HG02759 (cell line): ENCODE measurements around the gene ANAPC16.
"Not testable (repeated sequence)": the region's sequence is repeated elsewhere in the genome, so short reads cannot be mapped to it uniquely, and the experiment has no call there.

Experiments used
- ATAC-seq: cut with Tn5 transposase; IDR thresholded peaks from one replicate; pipeline ENCODE4 v1.9.1; 2021; ENCODE audit warnings: mild to moderate bottlenecking, moderate library complexity; ENCODE audit not compliant: unreplicated experiment

Gene ANAPC16

GRCh38 chr10:72211381-72211780, 4.4 kb upstream of the ANAPC16 start:
- not testable (repeated sequence) for ATAC-seq

- not testable (repeated sequence) for ATAC-seq
Observed at GRCh38 chr10:72211832-72212231, 4.0 kb upstream of the ANAPC16 start.

GRCh38 chr10:72218325-72218724, 2.5 kb downstream of the ANAPC16 start:
- no peak for ATAC-seq

GRCh38 chr10:72218726-72219125, 2.9 kb downstream of the ANAPC16 start:
- no peak for ATAC-seq

GRCh38 chr10:72219235-72219814, 3.5 kb downstream of the ANAPC16 start:
- ATAC-seq, result no peak

GRCh38 chr10:72220637-72221036, 4.8 kb downstream of the ANAPC16 start:
- no peak for ATAC-seq

- no peak for ATAC-seq
Observed at GRCh38 chr10:72221278-72221677, 5.5 kb downstream of the ANAPC16 start.

GRCh38 chr10:72223743-72224101, 7.9 kb downstream of the ANAPC16 start:
- ATAC-seq, result no peak

- not testable (repeated sequence) for ATAC-seq
Observed at GRCh38 chr10:72224191-72224590, 8.4 kb downstream of the ANAPC16 start.

GRCh38 chr10:72226418-72227027, 10.7 kb downstream of the ANAPC16 start:
- ATAC-seq, result no peak

- no peak for ATAC-seq
Observed at GRCh38 chr10:72227826-72228225, 12.0 kb downstream of the ANAPC16 start.

- no peak for ATAC-seq
Observed at GRCh38 chr10:72228318-72228751, 12.5 kb downstream of the ANAPC16 start.

GRCh38 chr10:72229261-72230251, 13.7 kb downstream of the ANAPC16 start:
- no peak for ATAC-seq

GRCh38 chr10:72233621-72234020, 17.8 kb downstream of the ANAPC16 start:
- no peak for ATAC-seq

- no peak for ATAC-seq
Observed at GRCh38 chr10:72234560-72235095, 18.8 kb downstream of the ANAPC16 start.

GRCh38 chr10:72235544-72236279, 19.9 kb downstream of the ANAPC16 start:
- no peak for ATAC-seq

- no peak for ATAC-seq
Observed at GRCh38 chr10:72238392-72239175, 22.8 kb downstream of the ANAPC16 start.

GRCh38 chr10:72239409-72239808, 23.6 kb downstream of the ANAPC16 start:
- ATAC-seq, result no peak

- no peak for ATAC-seq
Observed at GRCh38 chr10:72240371-72240770, 24.6 kb downstream of the ANAPC16 start.

- no peak for ATAC-seq
Observed at GRCh38 chr10:72241691-72242252, 26.0 kb downstream of the ANAPC16 start.
